DOHH2 (cell line): Measurements from ENCODE around the gene SEC22C.
"Not testable (repeated sequence)": the region's sequence is repeated elsewhere in the genome, so short reads cannot be mapped to it uniquely, and the experiment has no call there.

Experiments
- H3F3A ChIP-seq: fragments of 200-600 bp; sonication (generic), shearing (Covaris generic); 2 replicates; pipeline ENCODE4 v1.6.0; 2016; ENCODE audit warnings: antibody characterized with exemption, mild to moderate bottlenecking; ENCODE audit not compliant: control insufficient read depth, insufficient read depth
- H3K27ac ChIP-seq: fragments of 200-600 bp; sonication (generic); 2 replicates; pipeline ENCODE4 v1.5.1; 2014; ENCODE audit warnings: low read depth, mild to moderate bottlenecking, low read length, moderate library complexity
- H3K27me3 ChIP-seq: fragments of 200-600 bp; sonication (generic); 2 replicates; pipeline ENCODE4 v1.6.1; 2014; ENCODE audit warnings: mild to moderate bottlenecking, low read length, mixed read lengths; ENCODE audit not compliant: control insufficient read depth
- H3K36me3 ChIP-seq: fragments of 200-600 bp; sonication (generic); 2 replicates; pipeline ENCODE4 v1.6.1; 2014; ENCODE audit warnings: mild to moderate bottlenecking, low read length, moderate library complexity, mixed read lengths; ENCODE audit not compliant: control insufficient read depth
- H3K4me1 ChIP-seq: fragments of 200-600 bp; sonication (generic); 2 replicates; pipeline ENCODE4 v1.6.1; 2014; ENCODE audit warnings: mild to moderate bottlenecking, low read length, mixed read lengths; ENCODE audit not compliant: control insufficient read depth
- H3K4me2 ChIP-seq: fragments of 200-600 bp; sonication (generic); 2 replicates; pipeline ENCODE4 v1.6.0; 2014; ENCODE audit warnings: mild to moderate bottlenecking, low read length, moderate library complexity
- H3K4me3 ChIP-seq: fragments of 200-600 bp; sonication (generic); 2 replicates; pipeline ENCODE4 v1.5.1; 2014; ENCODE audit warnings: mild to moderate bottlenecking, low read length, mixed read lengths
- H3K79me2 ChIP-seq: fragments of 200-600 bp; sonication (generic); 2 replicates; pipeline ENCODE4 v1.6.1; 2014; ENCODE audit warnings: mild to moderate bottlenecking, low read length, mixed read lengths; ENCODE audit not compliant: control insufficient read depth
- H3K9me2 ChIP-seq: fragments of 200-600 bp; sonication (generic); replicated peaks from 2 replicates; pipeline ENCODE4 v1.6.1; 2014; ENCODE audit warnings: mild to moderate bottlenecking, low read length, mixed read lengths; ENCODE audit not compliant: control insufficient read depth
- H3K9me3 ChIP-seq: fragments of 200-600 bp; sonication (generic); 2 replicates; pipeline ENCODE4 v1.6.1; 2014; ENCODE audit warnings: antibody characterized with exemption, low read length, mixed read lengths; ENCODE audit not compliant: control insufficient read depth, insufficient read depth
- H4K20me1 ChIP-seq: fragments of 200-600 bp; sonication (generic); 2 replicates; pipeline ENCODE4 v1.6.0; 2014; ENCODE audit warnings: low read depth, mild to moderate bottlenecking, antibody characterized with exemption, low read length, moderate library complexity; ENCODE audit not compliant: control insufficient read depth, insufficient read depth
- CTCF ChIP-seq: fragments of 200-600 bp; sonication (generic); IDR thresholded peaks from one replicate; pipeline ENCODE4 v1.5.1; 2014; ENCODE audit warnings: antibody characterized with exemption, mild to moderate bottlenecking, low read depth, low read length; ENCODE audit not compliant: poor library complexity, severe bottlenecking
- EZH2phosphoT487 ChIP-seq: fragments of 200-600 bp; sonication (generic); IDR thresholded peaks from 2 replicates; pipeline ENCODE4 v1.6.1; 2017; ENCODE audit warnings: borderline replicate concordance, mild to moderate bottlenecking, antibody characterized with exemption, low read length, moderate library complexity, mixed read lengths

The SEC22C gene

GRCh38 chr3:42600958-42601675 is 19.4 kb upstream of the SEC22C start:
- Histone ChIP-seq H3K4me3 (peak overlapping the region; percentile 95), H3K4me1 (peaks cover 47% of the 10 kb centered on the region), H3K9me3 (no peaks in the 10 kb centered on the region), H3F3A (peaks cover 28% of the 10 kb centered on the region), H4K20me1 (peaks cover 15% of the 10 kb centered on the region; the same call in 1 of the 2 replicates), H3K36me3 (peaks cover 60% of the 10 kb centered on the region), H3K79me2 (peaks cover 57% of the 10 kb centered on the region), H3K27me3 (no peaks in the 10 kb centered on the region), H3K9me2 (no peaks in the 10 kb centered on the region), H3K27ac (peak overlapping the region; percentile 89), H3K4me2 (peak overlapping the region; percentile 68)
- TF ChIP-seq EZH2phosphoT487, result no peak
- TF ChIP-seq CTCF, result peak; percentile 1

GRCh38 chr3:42600111-42600957 is 18.6 kb upstream of the SEC22C start, which contains the start of gene NKTR:
NKTR (plus strand) TSS chr3:42600686; CDS start chr3:42601007, 321 bp downstream.
- Histone ChIP-seq H3K9me3 (no peaks in the 10 kb centered on the region), H3K27ac (peak within 1 kb of the TSS; percentile 89), H3K79me2 (peaks cover 54% of the 10 kb centered on the region), H3K36me3 (peaks cover 58% of the 10 kb centered on the region), H3K4me2 (peak within 1 kb of the TSS; percentile 72), H3F3A (peaks cover 33% of the 10 kb centered on the region), H3K27me3 (no peaks in the 10 kb centered on the region), H3K9me2 (no peaks in the 10 kb centered on the region), H3K4me1 (peaks cover 39% of the 10 kb centered on the region), H3K4me3 (peak within 1 kb of the TSS; percentile 95), H4K20me1 (peaks cover 15% of the 10 kb centered on the region; the same call in 1 of the 2 replicates)
- TF ChIP-seq CTCF (peak; percentile 4), EZH2phosphoT487 (no peak)

- not testable (repeated sequence) for H3K27me3 ChIP-seq, H3K4me2 ChIP-seq, H3K4me3 ChIP-seq, H4K20me1 ChIP-seq, H3K9me3 ChIP-seq, H3K9me2 ChIP-seq, H3K27ac ChIP-seq
- peaks cover 62% of the 10 kb centered on the region for H3K36me3 ChIP-seq
- peaks cover 47% of the 10 kb centered on the region for H3F3A ChIP-seq
- peaks cover 31% of the 10 kb centered on the region for H3K4me1 ChIP-seq
- peaks cover 53% of the 10 kb centered on the region for H3K79me2 ChIP-seq
Measured at GRCh38 chr3:42597098-42597497, 15.3 kb upstream of the SEC22C start.

- Histone ChIP-seq H3K4me3 (no peak overlapping the region), H3K4me1 (peaks cover 36% of the 10 kb centered on the region), H4K20me1 (no peaks in the 10 kb centered on the region), H3K27me3 (no peaks in the 10 kb centered on the region), H3K4me2 (no peak overlapping the region), H3K27ac (no peak overlapping the region), H3K79me2 (peaks cover 53% of the 10 kb centered on the region), H3F3A (peaks cover 38% of the 10 kb centered on the region), H3K9me3 (no peaks in the 10 kb centered on the region), H3K36me3 (peaks cover 63% of the 10 kb centered on the region), H3K9me2 (no peaks in the 10 kb centered on the region)
- no peak for TF ChIP-seq CTCF
- no peak for TF ChIP-seq EZH2phosphoT487
Measured at GRCh38 chr3:42595682-42596081, 13.9 kb upstream of the SEC22C start.
